SK-N-SH treated with all-trans-retinoic acid at 6 μM for 48 hours (cell line): Measurements from ENCODE around the gene UBE2D4.

ENCODE experiments used
- ATAC-seq: fragments of 200-7000 bp; cut with Tn5 transposase; 3 replicates; pipeline ENCODE4 v1.9.1; 2020; ENCODE audit warnings: mild to moderate bottlenecking, moderate library complexity
- ARNTL ChIP-seq: fragments of 450-650 bp; formaldehyde crosslinking; IDR thresholded peaks from 2 replicates; pipeline ENCODE4 v1.5.0; 2020; ENCODE audit warnings: low read depth, mild to moderate bottlenecking, moderate library complexity, borderline replicate concordance
- BACH2 ChIP-seq: fragments of 250-450 bp; sonication (Bioruptor Pico); IDR thresholded peaks from 2 replicates; pipeline ENCODE4 v1.9.0; 2021; ENCODE audit warnings: mild to moderate bottlenecking, borderline replicate concordance
- CREB5 ChIP-seq: fragments of 250-450 bp; sonication (Bioruptor Pico); IDR thresholded peaks from 2 replicates; pipeline ENCODE4 v1.5.1; 2020; ENCODE audit warnings: low read depth, mild to moderate bottlenecking, moderate library complexity
- CSRNP3 ChIP-seq: fragments of 250-450 bp; sonication (Bioruptor Pico); IDR thresholded peaks from 2 replicates; pipeline ENCODE4 v1.5.1; 2021; ENCODE audit warnings: mild to moderate bottlenecking, moderate library complexity
- ESRRG ChIP-seq: fragments of 250-450 bp; sonication (Bioruptor Pico); IDR thresholded peaks from 2 replicates; pipeline ENCODE4 v1.6.1; 2021; ENCODE audit warnings: mild to moderate bottlenecking
- GLIS3 ChIP-seq: fragments of 250-450 bp; sonication (Bioruptor Pico); IDR thresholded peaks from 2 replicates; pipeline ENCODE4 v1.5.0; 2020; ENCODE audit warnings: mild to moderate bottlenecking, moderate library complexity
- ISL1 ChIP-seq: fragments of 250-450 bp; sonication (Bioruptor Pico); IDR thresholded peaks from 2 replicates; pipeline ENCODE4 v2.1.2; 2022; ENCODE audit warnings: mild to moderate bottlenecking, moderate library complexity
- OSR1 ChIP-seq: fragments of 250-450 bp; sonication (Bioruptor Pico); IDR thresholded peaks from 2 replicates; pipeline ENCODE4 v1.8.0; 2022; ENCODE audit warnings: moderate library complexity, mild to moderate bottlenecking, inconsistent platforms
- PATZ1 ChIP-seq: fragments of 250-450 bp; sonication (Bioruptor Pico); IDR thresholded peaks from 2 replicates; pipeline ENCODE4 v1.8.0; 2020; ENCODE audit warnings: mild to moderate bottlenecking, moderate library complexity, borderline replicate concordance
- POU6F1 ChIP-seq: fragments of 250-450 bp; sonication (Bioruptor Pico); IDR thresholded peaks from 2 replicates; pipeline ENCODE4 v1.8.0; 2021; ENCODE audit warnings: low read depth, mild to moderate bottlenecking, moderate library complexity, borderline replicate concordance
- PPARA ChIP-seq: fragments of 250-450 bp; sonication (Bioruptor Pico); IDR thresholded peaks from 2 replicates; pipeline ENCODE4 v1.5.0; 2020; ENCODE audit warnings: mild to moderate bottlenecking, borderline replicate concordance
- RARB ChIP-seq: fragments of 250-450 bp; sonication (Bioruptor Pico); IDR thresholded peaks from 2 replicates; pipeline ENCODE4 v1.8.0; 2021; ENCODE audit warnings: mild to moderate bottlenecking, moderate library complexity
- SNAI2 ChIP-seq: fragments of 250-450 bp; sonication (Bioruptor Pico); IDR thresholded peaks from 2 replicates; pipeline ENCODE4 v1.5.0; 2020; ENCODE audit warnings: mild to moderate bottlenecking, moderate library complexity
- TCF4 ChIP-seq: fragments of 250-450 bp; sonication (Bioruptor Pico); IDR thresholded peaks from 2 replicates; pipeline ENCODE4 v1.8.0; 2021; ENCODE audit warnings: mild to moderate bottlenecking, moderate library complexity, borderline replicate concordance
- TOX ChIP-seq: fragments of 250-450 bp; sonication (Bioruptor Pico); IDR thresholded peaks from 2 replicates; pipeline ENCODE4 v1.8.0; 2021; ENCODE audit warnings: mild to moderate bottlenecking, moderate library complexity, borderline replicate concordance
- ZC3H10 ChIP-seq: fragments of 250-450 bp; sonication (Bioruptor Pico); IDR thresholded peaks from 2 replicates; pipeline ENCODE4 v1.5.1; 2021; ENCODE audit warnings: mild to moderate bottlenecking, moderate library complexity
- ZFP3 ChIP-seq: fragments of 250-450 bp; sonication (Bioruptor Pico); IDR thresholded peaks from 2 replicates; pipeline ENCODE4 v1.5.0; 2020; ENCODE audit warnings: mild to moderate bottlenecking, moderate library complexity
- ZFP30 ChIP-seq: fragments of 450-650 bp; formaldehyde crosslinking; IDR thresholded peaks from 2 replicates; pipeline ENCODE4 v1.5.0; 2022; ENCODE audit warnings: mild to moderate bottlenecking, moderate library complexity
- ZNF565 ChIP-seq: fragments of 450-650 bp; formaldehyde crosslinking; conservative IDR thresholded peaks from 2 replicates; pipeline ENCODE4 v1.5.0; 2020; ENCODE audit warnings: low read depth, mild to moderate bottlenecking, moderate library complexity
- ZNF70 ChIP-seq: fragments of 450-650 bp; formaldehyde crosslinking; IDR thresholded peaks from 2 replicates; pipeline ENCODE4 v1.5.0; 2020; ENCODE audit warnings: mild to moderate bottlenecking, moderate library complexity
- ZNF8 ChIP-seq: fragments of 450-650 bp; formaldehyde crosslinking; IDR thresholded peaks from 2 replicates; pipeline ENCODE4 v1.5.0; 2020; ENCODE audit warnings: mild to moderate bottlenecking, moderate library complexity

UBE2D4 gene

GRCh38 chr7:43879477-43879876 is 46.8 kb upstream of the UBE2D4 start:
- peak; percentile 42; the same call in 2 of the 3 replicates for ATAC-seq
- no peak for TF ChIP-seq SNAI2 (CRISPR knock-in tag)
- TF ChIP-seq ARNTL (CRISPR knock-in tag) = no peak
- TF ChIP-seq POU6F1 (CRISPR knock-in tag) = no peak
- no peak for TF ChIP-seq ESRRG (CRISPR knock-in tag)
- no peak for TF ChIP-seq GLIS3
- TF ChIP-seq BACH2 (CRISPR knock-in tag) = no peak
- no peak for TF ChIP-seq CSRNP3 (CRISPR knock-in tag)
- no peak for TF ChIP-seq CREB5 (CRISPR knock-in tag)
- TF ChIP-seq TCF4 = no peak
- TF ChIP-seq, all 23 proteins: peak for 0

GRCh38 chr7:43880596-43880995 is 45.6 kb upstream of the UBE2D4 start:
- no peak for ATAC-seq
- TF ChIP-seq SNAI2 (CRISPR knock-in tag) = no peak

GRCh38 chr7:43884209-43884608 is 42.0 kb upstream of the UBE2D4 start:
- TF ChIP-seq SNAI2 (CRISPR knock-in tag) (no peak), ZNF565 (CRISPR knock-in tag) (no peak), PPARA (CRISPR knock-in tag) (no peak), CSRNP3 (CRISPR knock-in tag) (no peak), RARB (CRISPR knock-in tag) (no peak), GLIS3 (no peak), ISL1 (CRISPR knock-in tag) (no peak), POU6F1 (CRISPR knock-in tag) (no peak), ZNF70 (CRISPR knock-in tag) (no peak), ZFP3 (no peak), ZNF8 (CRISPR knock-in tag) (no peak), TCF4 (no peak), ZFP30 (CRISPR knock-in tag) (no peak), ARNTL (CRISPR knock-in tag) (no peak)
- ATAC-seq = no peak

GRCh38 chr7:43884617-43885016 is 41.6 kb upstream of the UBE2D4 start:
- ATAC-seq = no peak
- no peak for TF ChIP-seq TOX (CRISPR knock-in tag)
- TF ChIP-seq ZC3H10 = no peak
- no peak for TF ChIP-seq CSRNP3 (CRISPR knock-in tag)
- no peak for TF ChIP-seq ZFP3
- TF ChIP-seq ZNF70 (CRISPR knock-in tag) = no peak
- TF ChIP-seq RARB (CRISPR knock-in tag) = no peak
- no peak for TF ChIP-seq ISL1 (CRISPR knock-in tag)
- no peak for TF ChIP-seq PATZ1 (CRISPR knock-in tag)
- TF ChIP-seq ESRRG (CRISPR knock-in tag) = no peak
- TF ChIP-seq OSR1 = no peak
- TF ChIP-seq ZFP30 (CRISPR knock-in tag) = no peak
